ENCODE data around the gene ZIC4. TPM values are rescaled to one million over a fixed set of nuclear protein-coding genes. Genes with fewer than 3 reads are reported as not detected.

ZIC4 gene
- total and polyA plus RNA-seq, 2 of the 8 experiments (the other 6 are each of a cell fraction or from before 2014, with no cell fraction given): 0.03 to 0.13 TPM

DNA sequence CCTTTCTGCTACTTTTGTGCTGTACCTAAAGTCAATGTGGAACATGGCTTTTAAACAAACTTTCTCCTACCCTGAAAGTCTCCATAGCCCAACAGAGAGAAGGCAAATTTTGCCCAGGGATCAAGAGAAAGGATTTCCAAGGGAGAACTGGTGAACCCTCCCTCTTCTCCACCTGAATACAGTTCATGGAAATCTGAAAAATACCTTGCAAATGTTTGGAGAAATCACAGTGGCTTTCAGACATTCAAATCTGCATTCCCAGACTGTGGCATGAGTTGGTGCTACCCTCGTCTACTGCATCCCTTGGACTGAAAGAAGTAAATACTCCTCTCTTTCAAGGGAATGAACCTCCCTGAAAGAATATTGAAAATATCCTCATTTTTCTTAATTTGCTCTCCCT, 38.7 kb downstream of the ZIC4 start:
- H3K23ac ChIP-seq (ENCODE audit: insufficient read length): no peak overlapping the region
- no peak overlapping the region for H2BK120ac ChIP-seq (replicated peaks; ENCODE audit: low read depth, low read length)
- no peak overlapping the region for H2BK5ac ChIP-seq (ENCODE audit: low read depth, low read length)
- no peaks in the 10 kb centered on the region for H3K79me1 ChIP-seq (ENCODE audit: low read depth, low read length)
- CTCF ChIA-PET (ENCODE audit: partially characterized antibody): interaction anchor here (0.6 to 11.9 kb wide), 5 partner anchors 9 to 52 kb away, joined by 3 to 162 read pairs (median 5); no protein-coding TSS in a partner anchor
- H3K4ac ChIP-seq (replicated peaks; ENCODE audit: insufficient read length, low read depth, low read length): no peak overlapping the region
- no peak overlapping the region for H2BK20ac ChIP-seq (ENCODE audit: low read length)
- H3K36me3 ChIP-seq (ENCODE audit: control insufficient read depth in 2 of 4, insufficient read depth in 4 of 4, low read length in 3 of 4): no peaks in the 10 kb centered on the region
- 5% methylated on average over 1 of the region's 1 CpG; no CpG with 5 or more reads in 1 of the 2 experiments for WGBS, 2 experiments (ENCODE audit: extremely low coverage in 1 of 2, insufficient coverage in 1 of 2, insufficient read length in 1 of 2, insufficient replicate concordance in 2 of 2, low coverage in 1 of 2, low lambda C conversion rate in 2 of 2, missing lambda C conversion rate in 1 of 2)
- peaks cover 54 to 81% (median 74%) of the 10 kb centered on the region in 4 experiments for H3K27me3 ChIP-seq (replicated peaks in 1 of 4; ENCODE audit: control insufficient read depth in 3 of 4, extremely low read depth in 1 of 4, insufficient read depth in 3 of 4, low read length in 3 of 4)
- FAIRE-seq (peak; percentile 62), DNase-seq (ENCODE audit: low read depth in 1 of 2, low spot score in 2 of 2) (no peak)
- no peak overlapping the region for H3K9ac ChIP-seq (replicated peaks in 1 of 4; ENCODE audit: extremely low read depth in 1 of 4, low read depth in 3 of 4, low read length in 3 of 4)
- no peak overlapping the region for H3K27ac ChIP-seq (ENCODE audit: low read depth, low read length)
- no peak overlapping the region for H2AK5ac ChIP-seq (ENCODE audit: low read depth, low read length)
- H4K5ac ChIP-seq (ENCODE audit: insufficient read length, low read depth, low read length): no peak overlapping the region
- peaks cover 3% of the 10 kb centered on the region; the same call in 1 of the 2 replicates for H3K23me2 ChIP-seq (ENCODE audit: low read depth, low read length)
- no peak overlapping the region for H3K4me2 ChIP-seq (ENCODE audit: insufficient read depth in 1 of 2, low read depth in 2 of 2, low read length in 2 of 2)
- no peak overlapping the region for H2AFZ ChIP-seq (ENCODE audit: low read length)
- no peak overlapping the region for H3K4me3 ChIP-seq (ENCODE audit: extremely low read depth in 1 of 4, insufficient read depth in 2 of 4, low read depth in 3 of 4, low read length in 4 of 4)
- peaks cover 0 to 2% of the 10 kb centered on the region in 2 experiments for H4K20me1 ChIP-seq (replicated peaks in 1 of 2; ENCODE audit: control insufficient read depth in 1 of 2, insufficient read depth in 2 of 2, low read length in 2 of 2)
- H2BK12ac ChIP-seq (ENCODE audit: low read depth, low read length): no peak overlapping the region
- no peak overlapping the region for H3K14ac ChIP-seq (ENCODE audit: insufficient read length)
- H3K56ac ChIP-seq (replicated peaks; ENCODE audit: insufficient read length, low read depth, low read length): no peak overlapping the region
- no peak overlapping the region for H3K18ac ChIP-seq (ENCODE audit: extremely low read depth, low read length)
- H2BK15ac ChIP-seq (ENCODE audit: low read length): no peak overlapping the region
- H4K8ac ChIP-seq (ENCODE audit: extremely low read depth, insufficient read depth, low read length): no peak overlapping the region
- POLR2A ChIA-PET (ENCODE audit: partially characterized antibody): interaction anchor here (1.0 kb wide), 1 partner anchor 45 kb away, joined by 3 read pairs; no protein-coding TSS in a partner anchor
- no peaks in the 10 kb centered on the region for H3K9me3 ChIP-seq (ENCODE audit: insufficient read depth in 2 of 2, low read depth in 1 of 2, low read length in 1 of 2)
- TF ChIP-seq SUZ12 (IDR thresholded peaks at IDR 0.05; ENCODE audit: low read length): no peak
- TF ChIP-seq EP300 (IDR thresholded peaks at IDR 0.05; ENCODE audit: borderline replicate concordance in 1 of 2, low read depth in 2 of 2, low read length in 2 of 2): no peak
- peaks cover 4 to 17% (median 15%) of the 10 kb centered on the region in 4 experiments for H3K4me1 ChIP-seq (replicated peaks in 1 of 4; ENCODE audit: control insufficient read depth in 3 of 4, insufficient read depth in 4 of 4, low read length in 3 of 4)
- H4K91ac ChIP-seq (replicated peaks; ENCODE audit: insufficient read length, low read length): no peak overlapping the region
- H3K79me2 ChIP-seq (ENCODE audit: control insufficient read depth in 1 of 2, insufficient read depth in 2 of 2, low read length in 2 of 2): no peaks in the 10 kb centered on the region

All from H1 (cell line).